HG02973 (cell line): ENCODE measurements around the gene TDRD6.

ENCODE experiments used
- ATAC-seq: cut with Tn5 transposase; IDR thresholded peaks from one replicate; pipeline ENCODE4 v1.9.1; 2021; ENCODE audit warnings: moderate library complexity; ENCODE audit not compliant: unreplicated experiment

Gene TDRD6

DNA sequence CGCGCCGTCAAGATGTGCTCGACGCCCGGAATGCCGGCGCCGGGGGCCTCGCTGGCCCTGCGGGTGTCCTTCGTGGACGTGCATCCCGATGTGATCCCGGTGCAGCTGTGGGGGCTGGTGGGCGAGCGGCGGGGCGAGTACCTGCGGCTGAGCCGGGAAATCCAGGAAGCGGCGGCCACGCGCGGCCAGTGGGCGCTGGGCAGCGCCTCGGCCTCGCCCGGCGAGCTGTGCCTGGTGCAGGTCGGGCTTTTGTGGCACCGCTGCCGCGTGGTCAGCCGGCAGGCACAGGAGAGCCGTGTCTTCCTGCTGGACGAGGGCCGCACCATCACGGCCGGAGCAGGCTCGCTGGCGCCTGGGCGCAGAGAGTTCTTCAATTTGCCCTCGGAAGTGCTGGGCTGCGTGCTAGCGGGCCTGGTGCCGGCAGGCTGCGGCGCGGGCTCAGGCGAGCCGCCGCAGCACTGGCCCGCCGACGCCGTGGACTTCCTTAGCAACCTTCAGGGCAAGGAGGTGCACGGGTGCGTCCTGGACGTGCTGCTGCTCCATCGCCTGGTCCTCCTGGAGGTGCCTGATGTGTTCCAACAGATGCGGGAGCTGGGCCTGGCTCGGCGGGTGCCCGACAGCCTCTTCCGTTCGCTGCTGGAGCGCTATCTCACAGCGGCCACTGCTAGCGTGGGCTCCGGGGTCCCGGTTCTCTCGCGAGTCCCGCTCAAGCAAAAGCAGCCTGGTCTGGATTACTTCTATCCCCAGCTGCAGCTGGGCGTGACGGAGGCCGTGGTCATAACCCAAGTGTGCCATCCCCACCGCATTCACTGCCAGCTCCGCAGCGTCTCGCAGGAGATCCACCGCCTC lies 656 bp downstream of the TDRD6 start:
- ATAC-seq: no peak

GRCh38 chr6:46688966-46689335 lies 1.3 kb downstream of the TDRD6 start:
- ATAC-seq: no peak

DNA sequence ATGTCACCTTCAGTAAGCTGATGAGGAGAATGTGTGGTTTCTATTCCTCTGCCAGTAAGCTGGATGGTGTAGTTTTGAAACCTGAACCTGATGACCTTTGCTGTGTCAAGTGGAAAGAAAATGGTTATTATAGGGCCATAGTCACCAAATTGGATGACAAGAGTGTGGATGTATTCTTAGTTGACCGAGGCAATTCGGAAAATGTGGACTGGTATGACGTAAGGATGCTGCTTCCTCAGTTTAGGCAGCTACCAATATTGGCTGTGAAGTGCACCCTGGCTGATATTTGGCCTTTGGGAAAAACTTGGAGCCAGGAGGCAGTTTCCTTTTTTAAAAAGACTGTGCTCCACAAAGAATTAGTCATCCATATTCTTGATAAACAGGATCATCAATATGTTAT lies 2.0 kb downstream of the TDRD6 start:
- no peak for ATAC-seq

GRCh38 chr6:46690141-46690755 lies 2.6 kb downstream of the TDRD6 start:
- no peak for ATAC-seq

- no peak for ATAC-seq
Measured at GRCh38 chr6:46690911-46691451, 3.3 kb downstream of the TDRD6 start.

DNA sequence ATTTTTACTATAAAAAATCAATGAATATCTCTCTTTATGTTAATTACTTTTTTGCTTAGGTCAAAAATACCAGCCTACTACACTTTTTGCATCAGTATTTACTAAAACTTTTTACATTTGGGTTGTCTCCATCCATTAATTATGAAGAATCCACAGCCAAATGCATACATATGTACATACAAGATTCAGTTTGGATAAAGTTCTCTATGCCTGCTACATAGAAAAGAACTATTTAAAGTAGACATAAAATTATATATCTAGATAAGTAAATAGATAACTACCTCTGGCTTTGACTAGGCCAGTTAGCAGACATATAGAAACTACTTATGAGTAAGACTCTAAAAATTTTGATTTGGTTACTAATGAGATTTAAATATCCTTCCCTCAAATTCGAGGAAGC lies 12.3 kb downstream of the TDRD6 start:
- no peak for ATAC-seq

- no peak for ATAC-seq
Measured at GRCh38 chr6:46704562-46704961, 16.9 kb downstream of the TDRD6 start.

DNA sequence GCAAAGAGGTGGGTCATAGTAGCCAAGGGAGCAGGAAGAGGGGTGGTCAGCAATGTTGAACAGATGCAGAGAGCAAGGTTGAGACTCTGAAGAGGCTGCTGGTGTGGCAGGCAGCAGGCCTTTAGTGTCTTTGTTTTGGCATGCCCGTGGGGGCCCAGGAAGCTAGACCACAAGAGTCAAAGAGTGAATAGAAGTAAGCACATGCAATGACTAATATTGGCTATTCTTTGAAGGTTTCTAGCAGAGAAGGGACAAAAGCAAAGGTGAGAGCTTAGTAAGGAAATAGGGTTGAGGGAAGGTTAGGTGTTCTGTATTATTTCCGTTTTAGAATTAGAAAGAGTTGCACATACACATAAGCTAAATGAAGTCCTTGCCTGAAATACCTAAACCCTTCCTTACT lies 18.8 kb downstream of the TDRD6 start:
- ATAC-seq: no peak

- ATAC-seq: no peak
Measured at GRCh38 chr6:46711491-46711890, 23.8 kb downstream of the TDRD6 start.

DNA sequence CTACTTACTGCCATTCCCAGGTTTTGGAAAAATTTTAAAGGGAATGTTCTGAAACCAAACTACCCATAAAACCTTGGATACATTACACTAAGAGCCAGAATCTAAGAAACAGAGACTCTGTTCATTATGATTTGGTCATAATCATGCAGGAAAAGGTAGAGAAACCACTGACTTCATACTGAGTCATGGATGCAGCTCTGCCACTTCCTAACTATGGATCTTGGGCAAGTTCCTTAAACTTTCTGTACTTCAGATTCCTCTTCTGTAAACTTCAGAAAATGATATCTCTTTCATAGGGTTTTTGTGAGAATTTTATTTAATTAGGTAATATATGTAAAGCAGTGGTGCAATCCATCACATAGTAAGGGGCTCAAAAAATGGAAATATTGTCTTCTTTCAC lies 27.5 kb downstream of the TDRD6 start:
- no peak for ATAC-seq

GRCh38 chr6:46719099-46719498 lies 31.4 kb downstream of the TDRD6 start:
- ATAC-seq: no peak

DNA sequence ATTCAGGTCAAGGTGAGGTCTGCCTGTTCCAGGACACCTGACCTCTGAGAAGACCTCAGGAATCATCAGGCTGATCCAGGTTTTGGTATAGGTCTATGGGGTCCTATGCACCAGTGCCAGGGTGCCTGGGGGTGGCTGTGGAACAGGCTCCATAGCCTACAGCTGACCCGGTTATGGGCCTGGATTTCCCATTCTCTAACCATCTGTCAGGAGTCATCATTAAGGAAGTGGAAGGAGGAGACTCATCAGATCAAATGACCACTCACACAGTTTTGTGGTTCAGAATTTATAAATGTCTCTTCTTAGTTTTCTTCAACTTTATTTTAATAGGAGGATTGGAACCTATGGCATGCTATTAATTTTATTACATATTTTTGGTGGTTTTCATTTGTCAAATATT lies 32.7 kb downstream of the TDRD6 start:
- ATAC-seq: no peak

- ATAC-seq: no peak
Measured at GRCh38 chr6:46729787-46730326, 42.2 kb downstream of the TDRD6 start.

GRCh38 chr6:46730921-46731461 lies 43.3 kb downstream of the TDRD6 start:
- ATAC-seq: no peak

DNA sequence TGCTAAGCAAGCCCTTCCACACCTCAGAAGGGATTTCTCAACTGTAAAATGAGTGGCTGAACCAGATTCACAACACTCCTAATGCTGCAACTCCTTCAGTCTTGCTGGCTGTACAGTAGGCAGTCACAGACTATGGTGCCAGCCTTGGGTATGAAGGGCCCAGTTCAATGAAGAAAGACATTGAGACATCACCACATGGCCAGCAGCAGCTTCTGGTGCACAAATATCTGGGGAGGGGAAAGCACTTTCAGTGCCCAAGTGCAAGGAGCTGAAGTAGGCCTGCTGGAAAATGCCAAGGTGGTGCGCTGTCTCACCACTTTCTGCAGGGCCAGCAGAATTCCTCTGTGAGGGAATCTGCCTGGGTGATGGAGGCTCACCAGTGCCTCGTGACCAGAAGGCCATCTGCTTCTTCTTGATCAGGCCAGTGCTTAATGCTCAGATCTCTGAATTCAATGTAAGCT lies 45.7 kb downstream of the TDRD6 start:
- no peak for ATAC-seq

- no peak for ATAC-seq
Measured at GRCh38 chr6:46734867-46735719, 47.4 kb downstream of the TDRD6 start, which contains the start of gene PLA2G7. Gene PLA2G7, minus strand, starts transcription at chr6:46735375. Its CDS starts 12,484 bp downstream, at chr6:46722891.

GRCh38 chr6:46735720-46736031 lies 48.0 kb downstream of the TDRD6 start:
- no peak for ATAC-seq

DNA sequence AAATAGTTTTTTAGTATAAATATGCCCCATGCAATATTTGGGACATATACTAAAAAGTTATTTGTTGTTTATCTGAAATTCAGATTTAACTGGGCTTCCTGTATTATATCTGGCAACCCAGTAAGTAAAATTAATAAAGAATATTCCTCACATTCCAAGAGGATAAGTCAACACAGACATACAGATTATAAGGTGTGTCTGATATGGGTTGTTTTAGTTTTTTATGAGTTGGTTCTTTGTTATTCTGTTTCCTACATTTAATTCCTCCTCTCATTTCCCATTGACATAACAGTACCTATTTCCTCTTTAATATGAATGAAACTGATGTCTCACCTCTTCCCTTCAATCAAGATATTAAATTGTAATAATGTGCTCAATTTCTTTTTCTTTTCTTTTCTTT lies 49.2 kb downstream of the TDRD6 start:
- ATAC-seq: no peak

DNA sequence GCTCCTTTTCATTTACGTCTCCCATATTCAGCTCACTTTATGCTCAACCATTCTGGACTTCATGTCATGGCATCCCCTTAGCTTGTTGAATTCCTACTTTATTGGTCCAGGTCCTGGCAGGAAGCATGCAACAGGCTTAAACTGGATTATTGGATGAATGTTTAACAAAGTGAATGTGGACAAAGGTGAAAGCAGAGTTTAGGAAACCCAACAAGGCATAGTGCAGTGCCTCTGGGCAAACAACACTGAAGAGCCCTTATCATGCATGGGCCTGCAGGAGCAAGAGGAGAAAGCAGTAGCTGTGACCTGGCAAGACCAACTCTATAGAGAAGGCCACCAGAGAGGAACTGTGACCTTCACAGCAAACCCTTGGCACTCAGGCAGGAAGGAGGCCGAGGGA lies 53.8 kb downstream of the TDRD6 start:
- ATAC-seq: no peak

DNA sequence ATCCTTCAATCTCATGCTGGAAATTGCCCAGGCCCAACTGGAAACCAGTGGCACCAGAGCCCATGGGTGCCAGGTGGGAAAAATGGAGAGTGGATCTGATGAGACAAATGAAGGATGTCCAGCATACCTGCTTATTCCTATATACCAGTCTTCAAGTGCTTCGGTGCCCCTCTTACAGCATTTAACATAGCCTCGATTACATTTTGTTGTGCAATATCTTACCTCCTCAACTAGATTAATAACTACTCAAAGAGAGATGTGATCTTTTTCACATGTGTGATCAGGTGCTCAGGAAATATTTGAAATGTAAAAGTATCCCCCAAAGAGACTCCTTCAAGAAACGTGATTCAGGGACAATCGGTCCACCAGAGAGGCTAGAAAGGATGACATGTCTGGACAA lies 54.2 kb downstream of the TDRD6 start:
- ATAC-seq: no peak
